Suprapubic skin (tissue), 3 donors: ENCODE data around the gene GAS2L2.

Experiments used
- POLR2AphosphoS5 ChIP-seq, 3 donors: sonication (generic); formaldehyde crosslinking; IDR thresholded peaks; one replicate each; pipeline ENCODE4 v1.6.1; 2017; ENCODE audit warnings: antibody characterized with exemption in 3 of 3
- TF ChIP-seq, protein P1 (sequence below), 2 donors: fragments of 200-600 bp in 1 of 2; fragments of 450-650 bp in 1 of 2; sonication (generic) in 1 of 2; IDR thresholded peaks; one replicate each; pipeline ENCODE4 v1.5.1; 2016 to 2019; ENCODE audit warnings: antibody characterized with exemption in 2 of 2, mild to moderate bottlenecking in 1 of 2, moderate library complexity in 1 of 2

DNA sequence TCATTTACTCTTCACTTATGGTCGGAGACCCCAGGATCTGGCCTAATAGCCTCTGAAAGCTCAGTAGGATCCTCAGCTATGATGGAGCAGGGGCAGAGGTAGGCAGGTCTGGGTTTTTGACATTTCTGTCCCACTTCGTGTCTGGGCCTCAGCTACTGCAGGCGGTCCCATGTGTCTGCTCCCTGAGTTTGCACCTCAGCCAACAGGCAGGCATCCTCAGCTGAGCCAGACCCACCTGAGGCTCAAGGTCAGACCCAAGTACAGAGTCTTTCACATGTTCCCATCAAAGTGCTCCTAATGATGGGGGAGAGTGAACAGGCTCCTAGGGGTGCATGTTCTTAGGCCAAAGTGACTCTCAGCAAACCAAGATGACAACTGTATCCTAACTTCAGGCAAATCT lies 24.5 kb downstream of the GAS2L2 start:
- TF ChIP-seq, protein P1, sequence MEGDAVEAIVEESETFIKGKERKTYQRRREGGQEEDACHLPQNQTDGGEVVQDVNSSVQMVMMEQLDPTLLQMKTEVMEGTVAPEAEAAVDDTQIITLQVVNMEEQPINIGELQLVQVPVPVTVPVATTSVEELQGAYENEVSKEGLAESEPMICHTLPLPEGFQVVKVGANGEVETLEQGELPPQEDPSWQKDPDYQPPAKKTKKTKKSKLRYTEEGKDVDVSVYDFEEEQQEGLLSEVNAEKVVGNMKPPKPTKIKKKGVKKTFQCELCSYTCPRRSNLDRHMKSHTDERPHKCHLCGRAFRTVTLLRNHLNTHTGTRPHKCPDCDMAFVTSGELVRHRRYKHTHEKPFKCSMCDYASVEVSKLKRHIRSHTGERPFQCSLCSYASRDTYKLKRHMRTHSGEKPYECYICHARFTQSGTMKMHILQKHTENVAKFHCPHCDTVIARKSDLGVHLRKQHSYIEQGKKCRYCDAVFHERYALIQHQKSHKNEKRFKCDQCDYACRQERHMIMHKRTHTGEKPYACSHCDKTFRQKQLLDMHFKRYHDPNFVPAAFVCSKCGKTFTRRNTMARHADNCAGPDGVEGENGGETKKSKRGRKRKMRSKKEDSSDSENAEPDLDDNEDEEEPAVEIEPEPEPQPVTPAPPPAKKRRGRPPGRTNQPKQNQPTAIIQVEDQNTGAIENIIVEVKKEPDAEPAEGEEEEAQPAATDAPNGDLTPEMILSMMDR (IDR thresholded peaks at IDR 0.05): no peak
- TF ChIP-seq POLR2AphosphoS5 (IDR thresholded peaks at IDR 0.05): no peak
